Adipocyte (in vitro differentiated cells): ENCODE data around the gene PRKCE.
A peak's percentile ranks its signal among the peaks of the same experiment; 100 is the strongest.

ENCODE experiments used
- DNase-seq: peaks from one replicate; pipeline ENCODE4 v3.0.0-alpha.2; 2015; ENCODE audit warnings: low read depth
- H3K27me3 ChIP-seq: replicated peaks from 2 replicates; pipeline ENCODE4 v1.7.0; 2013; ENCODE audit warnings: mild to moderate bottlenecking, low read length, moderate library complexity; ENCODE audit not compliant: control insufficient read depth, insufficient read depth
- H3K36me3 ChIP-seq: 2 replicates; pipeline ENCODE4 v1.7.0; 2013; ENCODE audit warnings: low read length, mild to moderate bottlenecking, moderate library complexity; ENCODE audit not compliant: control insufficient read depth, insufficient read depth, severe bottlenecking
- H3K4me1 ChIP-seq: 2 replicates; pipeline ENCODE4 v1.7.0; 2013; ENCODE audit warnings: mild to moderate bottlenecking, low read length, moderate library complexity; ENCODE audit not compliant: control insufficient read depth, insufficient read depth
- H3K4me3 ChIP-seq: 2 replicates; pipeline ENCODE4 v1.7.0; 2013; ENCODE audit warnings: mild to moderate bottlenecking, low read length, moderate library complexity
- H3K9ac ChIP-seq: 2 replicates; pipeline ENCODE4 v1.7.0; 2013; ENCODE audit warnings: mild to moderate bottlenecking, low read length, moderate library complexity
- H3K9me3 ChIP-seq: 2 replicates; pipeline ENCODE4 v1.7.0; 2013; ENCODE audit warnings: mild to moderate bottlenecking, low read length, moderate library complexity; ENCODE audit not compliant: control insufficient read depth

Gene PRKCE

GRCh38 chr2:46170026-46170425 lies 518.6 kb downstream of the PRKCE start:
- peaks cover 31% of the 10 kb centered on the region for H3K4me1 ChIP-seq
- no peaks in the 10 kb centered on the region for H3K9me3 ChIP-seq
- H3K4me3 ChIP-seq, result no peak overlapping the region
- H3K36me3 ChIP-seq, result no peaks in the 10 kb centered on the region
- DNase-seq, result peak; percentile 29
- no peak overlapping the region for H3K9ac ChIP-seq
- no peaks in the 10 kb centered on the region for H3K27me3 ChIP-seq

DNA sequence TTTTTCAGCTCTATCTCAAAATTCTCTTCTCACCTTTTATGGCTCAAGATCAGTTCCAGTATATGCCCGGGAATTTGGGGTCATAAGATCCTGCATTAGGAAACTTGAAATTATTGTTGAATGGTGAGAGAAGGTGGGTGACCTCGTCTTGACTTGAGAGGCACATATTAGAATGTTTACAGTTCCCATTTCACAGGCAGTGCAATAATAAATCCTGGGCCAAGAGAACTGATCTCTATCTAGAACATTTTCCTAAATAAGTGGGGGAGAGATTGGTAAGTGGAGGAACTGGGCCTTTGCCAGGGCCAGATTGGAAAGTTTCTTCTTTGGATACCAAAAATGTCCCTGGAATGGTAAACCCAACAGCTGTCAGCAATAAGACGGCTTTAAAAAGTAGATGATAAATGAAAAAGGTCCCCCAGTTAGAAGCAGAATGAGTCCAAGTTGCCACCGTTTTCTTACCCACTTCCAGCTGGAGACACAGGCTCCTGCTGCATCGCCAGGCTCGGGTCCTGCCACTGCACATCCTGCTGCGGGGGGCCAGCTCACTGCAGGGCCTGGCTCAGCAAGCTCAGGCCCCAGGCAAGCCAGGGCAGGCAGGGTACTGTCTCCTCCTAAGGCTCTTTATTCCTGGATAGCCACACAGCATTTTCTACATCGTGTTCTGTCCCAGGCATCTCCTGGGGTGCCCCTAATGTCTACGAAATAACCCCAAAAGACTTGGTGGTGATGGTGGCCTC lies 519.3 kb downstream of the PRKCE start:
- H3K9ac ChIP-seq, result no peak overlapping the region
- no peaks in the 10 kb centered on the region for H3K9me3 ChIP-seq
- H3K4me3 ChIP-seq, result no peak overlapping the region
- H3K36me3 ChIP-seq, result no peaks in the 10 kb centered on the region
- DNase-seq, result no peak
- no peaks in the 10 kb centered on the region for H3K27me3 ChIP-seq
- H3K4me1 ChIP-seq, result peaks cover 23% of the 10 kb centered on the region

GRCh38 chr2:46171411-46171953 lies 520.0 kb downstream of the PRKCE start:
- Histone ChIP-seq H3K9me3 (no peaks in the 10 kb centered on the region), H3K27me3 (no peaks in the 10 kb centered on the region), H3K36me3 (no peaks in the 10 kb centered on the region), H3K4me1 (peaks cover 23% of the 10 kb centered on the region), H3K9ac (no peak overlapping the region), H3K4me3 (no peak overlapping the region)
- peak; percentile 65 for DNase-seq

GRCh38 chr2:46171996-46172546 lies 520.6 kb downstream of the PRKCE start:
- no peak for DNase-seq
- Histone ChIP-seq H3K4me3 (no peak overlapping the region), H3K9me3 (no peaks in the 10 kb centered on the region), H3K36me3 (no peaks in the 10 kb centered on the region), H3K9ac (no peak overlapping the region), H3K27me3 (no peaks in the 10 kb centered on the region), H3K4me1 (peaks cover 23% of the 10 kb centered on the region)

DNA sequence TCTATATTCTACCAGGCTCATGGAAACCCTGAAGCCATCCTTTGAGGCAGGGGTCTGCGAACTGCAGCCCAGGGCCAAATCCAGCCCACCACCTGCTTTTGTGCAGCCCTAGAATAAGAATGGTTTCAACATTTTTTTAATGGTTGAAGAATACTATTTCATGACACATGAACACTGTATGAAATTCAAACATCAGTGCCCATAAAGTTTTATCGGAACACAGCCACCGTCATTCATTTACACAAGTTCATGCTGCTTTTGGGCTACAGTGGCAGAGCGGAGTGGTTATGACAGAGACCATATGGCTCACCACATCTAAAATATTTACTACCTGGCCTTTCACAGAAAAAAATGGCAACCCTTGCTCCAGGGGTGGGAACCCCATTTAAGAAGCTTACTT lies 521.6 kb downstream of the PRKCE start:
- Histone ChIP-seq H3K4me1 (peaks cover 20% of the 10 kb centered on the region), H3K27me3 (no peaks in the 10 kb centered on the region), H3K9me3 (no peaks in the 10 kb centered on the region), H3K9ac (no peak overlapping the region), H3K4me3 (no peak overlapping the region), H3K36me3 (no peaks in the 10 kb centered on the region)
- no peak for DNase-seq

DNA sequence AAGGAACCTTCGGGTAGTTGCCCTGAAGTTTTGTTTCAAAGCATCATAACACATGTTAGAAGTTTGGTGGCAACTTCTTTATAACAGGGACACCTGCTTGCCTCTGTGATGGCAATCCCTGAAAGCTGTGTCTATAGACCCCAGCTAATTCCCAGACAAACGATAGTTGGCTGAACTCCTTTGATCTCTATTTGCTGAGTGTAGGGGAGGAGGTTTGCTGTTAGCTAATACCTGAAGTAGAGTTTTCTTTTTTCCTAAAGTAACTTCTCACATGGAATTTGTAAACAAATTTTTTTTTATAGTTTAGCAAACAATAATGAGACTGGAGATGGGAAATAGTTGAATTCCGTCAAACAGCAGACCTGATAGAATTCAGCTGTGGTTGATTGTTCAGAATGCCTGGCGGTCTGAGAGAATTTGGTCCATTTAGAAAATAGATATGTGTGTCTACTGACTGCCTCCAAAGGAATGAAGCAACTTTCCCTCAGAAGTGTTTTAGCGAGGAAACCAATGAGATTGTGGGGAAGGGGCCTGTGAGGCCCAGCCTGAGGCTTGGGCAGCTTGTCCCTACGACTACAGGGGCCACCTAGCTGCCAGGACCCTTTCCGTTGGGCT lies 522.3 kb downstream of the PRKCE start:
- no peak for DNase-seq
- no peak overlapping the region for H3K9ac ChIP-seq
- no peak overlapping the region for H3K4me3 ChIP-seq
- no peaks in the 10 kb centered on the region for H3K27me3 ChIP-seq
- no peaks in the 10 kb centered on the region for H3K9me3 ChIP-seq
- H3K4me1 ChIP-seq, result peaks cover 16% of the 10 kb centered on the region
- no peaks in the 10 kb centered on the region for H3K36me3 ChIP-seq

DNA sequence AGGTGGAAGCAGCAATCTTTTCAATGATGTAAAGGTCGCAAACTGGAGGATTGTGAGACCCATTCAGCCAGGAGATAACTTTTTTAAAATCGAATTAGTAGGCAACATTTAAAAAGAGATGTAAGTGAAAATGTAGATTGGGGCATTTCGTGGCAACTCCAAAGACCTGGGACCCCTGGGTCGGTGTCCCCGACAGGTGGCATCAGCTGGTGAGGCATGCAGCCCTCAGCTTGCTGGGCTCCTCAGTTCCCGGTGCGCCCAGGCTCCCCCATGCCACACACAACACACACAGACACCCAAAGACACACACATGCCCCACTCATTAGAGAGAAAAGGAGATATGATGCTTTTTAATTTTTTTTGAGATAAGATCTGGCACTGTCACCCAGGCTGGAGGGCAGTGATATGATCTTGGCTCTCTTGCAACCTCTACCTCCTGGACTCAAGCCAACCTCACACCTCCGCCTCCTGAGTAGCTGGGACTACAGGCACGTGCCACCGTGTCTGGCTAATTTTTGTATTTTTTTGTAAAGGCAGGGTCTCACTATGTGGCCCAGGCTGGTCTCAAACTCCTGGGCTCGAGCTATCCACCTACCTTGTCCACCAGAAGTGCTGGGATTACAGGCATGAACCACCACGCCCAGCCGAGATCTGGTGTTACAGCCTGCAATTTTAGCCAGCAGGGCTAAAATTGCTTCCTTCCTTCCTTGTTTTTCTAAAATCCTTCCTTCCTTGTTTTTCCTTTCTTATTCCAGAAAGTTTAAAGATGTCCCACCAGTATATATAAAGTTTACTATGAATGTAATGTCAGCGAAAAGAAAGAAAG lies 523.1 kb downstream of the PRKCE start:
- Histone ChIP-seq H3K9me3 (no peaks in the 10 kb centered on the region), H3K4me3 (no peak overlapping the region), H3K9ac (no peak overlapping the region), H3K27me3 (no peaks in the 10 kb centered on the region), H3K4me1 (peaks cover 21% of the 10 kb centered on the region), H3K36me3 (no peaks in the 10 kb centered on the region)
- no peak for DNase-seq

DNA sequence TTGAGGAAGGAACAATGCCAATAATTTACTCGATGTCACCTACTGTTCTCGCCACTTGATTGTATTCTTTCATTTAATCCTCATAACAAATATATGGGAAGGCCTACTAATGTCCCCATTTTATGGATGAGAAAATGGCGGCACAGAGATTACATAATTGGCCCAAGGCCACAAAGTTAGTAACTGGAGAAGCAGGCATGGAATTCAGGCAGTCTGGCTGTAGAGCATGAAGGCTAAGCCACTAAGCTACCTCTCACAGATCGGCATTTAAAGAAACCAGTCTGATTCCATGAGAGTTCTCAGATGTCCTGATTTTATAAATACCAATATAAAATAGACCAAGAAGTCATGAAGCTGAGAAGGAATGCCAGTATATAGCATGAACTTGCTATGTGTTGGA lies 523.9 kb downstream of the PRKCE start:
- DNase-seq, result peak; percentile 52
- Histone ChIP-seq H3K9ac (no peak overlapping the region), H3K9me3 (no peaks in the 10 kb centered on the region), H3K4me1 (peaks cover 26% of the 10 kb centered on the region), H3K4me3 (no peak overlapping the region), H3K27me3 (no peaks in the 10 kb centered on the region), H3K36me3 (no peaks in the 10 kb centered on the region)

- H3K4me1 ChIP-seq, result peaks cover 16% of the 10 kb centered on the region
- H3K4me3 ChIP-seq, result no peak overlapping the region
- H3K9ac ChIP-seq, result no peak overlapping the region
- no peak for DNase-seq
- no peaks in the 10 kb centered on the region for H3K9me3 ChIP-seq
- H3K27me3 ChIP-seq, result no peaks in the 10 kb centered on the region
- no peaks in the 10 kb centered on the region for H3K36me3 ChIP-seq
Observed at GRCh38 chr2:46177461-46178089, 526.1 kb downstream of the PRKCE start.

DNA sequence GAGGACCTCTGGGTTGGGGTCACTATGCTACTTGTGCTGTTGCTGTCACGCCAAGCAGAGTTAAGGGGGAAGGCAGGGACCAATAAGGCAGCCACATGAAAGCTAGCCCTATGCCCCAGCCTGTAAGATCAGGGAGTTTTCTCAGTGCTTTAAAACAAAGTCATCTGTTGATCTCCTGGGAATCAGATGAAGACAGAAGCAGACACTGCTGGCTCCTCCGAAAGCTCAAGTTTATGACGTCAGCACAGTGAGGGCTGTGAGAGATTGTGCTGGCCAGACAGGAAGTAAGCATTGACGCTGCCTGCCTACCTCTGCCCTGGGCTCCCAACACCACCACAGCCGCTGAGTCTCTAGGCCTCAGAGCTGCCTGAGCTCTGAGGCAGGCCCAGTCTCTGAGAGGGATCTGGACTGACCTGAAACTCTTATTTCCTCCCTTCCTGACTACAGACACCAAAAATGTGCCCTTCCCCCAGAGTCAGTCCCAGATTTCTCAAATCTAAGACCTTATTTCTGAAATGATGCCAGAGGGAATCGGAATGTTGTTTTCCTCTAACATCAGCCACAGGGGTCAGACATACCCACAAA lies 527.7 kb downstream of the PRKCE start:
- peak overlapping the region; percentile 31 for H3K9ac ChIP-seq
- H3K4me1 ChIP-seq, result peaks cover 16% of the 10 kb centered on the region
- no peaks in the 10 kb centered on the region for H3K36me3 ChIP-seq
- no peaks in the 10 kb centered on the region for H3K27me3 ChIP-seq
- H3K4me3 ChIP-seq, result no peak overlapping the region
- peak; percentile 86 for DNase-seq
- H3K9me3 ChIP-seq, result no peaks in the 10 kb centered on the region
